CD4-positive, alpha-beta T cell treated with Interleukin-21 for 1 hour (primary cell): ENCODE results near the gene KRTCAP2.
"Not testable (repeated sequence)": the region's sequence is repeated elsewhere in the genome, so short reads cannot be mapped to it uniquely, and the experiment has no call there.

Experiments used
- DNase-seq: peaks from one replicate; pipeline ENCODE4 v3.0.0-alpha.2; 2020

The KRTCAP2 gene

GRCh38 chr1:155198547-155198906 lies 25.4 kb upstream of the KRTCAP2 start:
- DNase-seq, result no peak

- DNase-seq, result no peak
These were observed 24.9 kb upstream of the KRTCAP2 start for GRCh38 chr1:155197901-155198546.

- DNase-seq, result no peak
These were observed 24.0 kb upstream of the KRTCAP2 start for GRCh38 chr1:155196893-155197638.

GRCh38 chr1:155196103-155196892 lies 23.2 kb upstream of the KRTCAP2 start:
- no peak for DNase-seq

GRCh38 chr1:155195201-155196102 lies 22.3 kb upstream of the KRTCAP2 start:
- no peak for DNase-seq

- DNase-seq, result not testable (repeated sequence)
These were observed 20.8 kb upstream of the KRTCAP2 start for GRCh38 chr1:155193991-155194240.

- DNase-seq, result peak; percentile 89
These were observed 20.3 kb upstream of the KRTCAP2 start for GRCh38 chr1:155193275-155193990.

- DNase-seq, result peak; percentile 75
These were observed 19.5 kb upstream of the KRTCAP2 start for GRCh38 chr1:155192346-155193274.

GRCh38 chr1:155191904-155192303 lies 18.8 kb upstream of the KRTCAP2 start:
- DNase-seq, result no peak

- not testable (repeated sequence) for DNase-seq
These were observed 16.8 kb upstream of the KRTCAP2 start for GRCh38 chr1:155189926-155190325.

- DNase-seq, result no peak
These were observed 15.2 kb upstream of the KRTCAP2 start for GRCh38 chr1:155188268-155188667.

GRCh38 chr1:155187456-155187891 lies 14.4 kb upstream of the KRTCAP2 start:
- no peak for DNase-seq

- no peak for DNase-seq
These were observed 13.8 kb upstream of the KRTCAP2 start for GRCh38 chr1:155186794-155187455.

GRCh38 chr1:155186067-155186793 lies 13.1 kb upstream of the KRTCAP2 start:
- DNase-seq, result no peak

- DNase-seq, result no peak
These were observed 12.6 kb upstream of the KRTCAP2 start for GRCh38 chr1:155185783-155186066.

GRCh38 chr1:155184835-155185782 lies 12.0 kb upstream of the KRTCAP2 start:
- DNase-seq, result no peak

- DNase-seq, result no peak
These were observed 11.3 kb upstream of the KRTCAP2 start for GRCh38 chr1:155184351-155184811.

- DNase-seq, result no peak
These were observed 10.7 kb upstream of the KRTCAP2 start for GRCh38 chr1:155183775-155184221.
